Karpas-422 (cell line): ENCODE measurements around the gene POLR2J2. TPM values are rescaled to one million over a fixed set of nuclear protein-coding genes. Genes with fewer than 3 reads are reported as not detected.
"Not testable (repeated sequence)": the region's sequence is repeated elsewhere in the genome, so short reads cannot be mapped to it uniquely, and the experiment has no call there.

ENCODE experiments used
- DNase-seq: peaks from one replicate; pipeline ENCODE4 v3.0.0-alpha.2; 2015
- H2AFZ ChIP-seq: fragments of 200-600 bp; sonication (generic); 2 replicates; pipeline ENCODE4 v1.6.1; 2014; ENCODE audit warnings: antibody characterized with exemption, low read length, mixed read lengths
- H3K27ac ChIP-seq: fragments of 200-600 bp; sonication (generic); 2 replicates; pipeline ENCODE4 v1.5.1; 2014; ENCODE audit warnings: mild to moderate bottlenecking, low read length, moderate library complexity
- H3K27me3 ChIP-seq: fragments of 200-600 bp; sonication (generic); 2 replicates; pipeline ENCODE4 v1.6.1; 2014; ENCODE audit warnings: low read length, mixed read lengths
- H3K36me3 ChIP-seq: fragments of 200-600 bp; sonication (generic); 2 replicates; pipeline ENCODE4 v1.6.1; 2014; ENCODE audit warnings: low read length, mixed read lengths; ENCODE audit not compliant: insufficient read depth
- H3K4me1 ChIP-seq: fragments of 200-600 bp; sonication (generic); 2 replicates; pipeline ENCODE4 v1.6.1; 2014; ENCODE audit warnings: mild to moderate bottlenecking, low read length, mixed read lengths
- H3K4me2 ChIP-seq: fragments of 200-600 bp; sonication (generic); 2 replicates; pipeline ENCODE4 v1.6.1; 2014; ENCODE audit warnings: low read length, low read depth, mild to moderate bottlenecking; ENCODE audit not compliant: poor library complexity, severe bottlenecking
- H3K4me3 ChIP-seq: fragments of 200-600 bp; sonication (generic); 2 replicates; pipeline ENCODE4 v1.5.1; 2014; ENCODE audit warnings: mild to moderate bottlenecking, antibody characterized with exemption, low read length, mixed read lengths
- H3K79me2 ChIP-seq: fragments of 200-600 bp; sonication (generic); 2 replicates; pipeline ENCODE4 v1.6.1; 2014; ENCODE audit warnings: mild to moderate bottlenecking, low read length, mixed read lengths
- H3K9ac ChIP-seq: fragments of 200-600 bp; sonication (generic); 2 replicates; pipeline ENCODE4 v1.6.0; 2014; ENCODE audit warnings: low read length
- H3K9me2 ChIP-seq: fragments of 200-600 bp; sonication (generic), shearing (Covaris generic); replicated peaks from 2 replicates; pipeline ENCODE4 v1.6.0; 2014; ENCODE audit warnings: mild to moderate bottlenecking, low read length, moderate library complexity; ENCODE audit not compliant: insufficient read depth
- H3K9me3 ChIP-seq: fragments of 300-700, 200-600 bp; sonication (generic); 2 replicates; pipeline ENCODE4 v1.6.1; 2014; ENCODE audit warnings: low read length, mixed read lengths
- H4K20me1 ChIP-seq: fragments of 200-600 bp; sonication (generic); 2 replicates; pipeline ENCODE4 v1.6.1; 2014; ENCODE audit warnings: mild to moderate bottlenecking, antibody characterized with exemption, low read length, low read depth; ENCODE audit not compliant: insufficient read depth
- total RNA-seq: library from RNA; depleted of rRNA; stranded (reverse); fragments of >200 nt; shearing (Covaris generic); gene quantifications from 2 replicates; pipeline ENCODE4 v1.2.3, GENCODE V29; 2014; ENCODE audit warnings: low replicate concordance; rRNA removed

Gene POLR2J2
- total RNA-seq: 13.2 and 14.7 TPM in 2 replicates

- H3K9ac ChIP-seq: peak within 1 kb of the TSS; percentile 51
- peak; percentile 91 for DNase-seq
- not testable (repeated sequence) for H3K27ac ChIP-seq
Observed at GRCh38 chr7:102671166-102671955, at the start of gene POLR2J2. POLR2J2 (minus strand) TSS chr7:102671663; CDS start chr7:102671601, 62 bp downstream.

GRCh38 chr7:102718491-102718890, 47.0 kb upstream of the POLR2J2 start:
- not testable (repeated sequence) for H3K4me1 ChIP-seq, H3K9me2 ChIP-seq, H3K79me2 ChIP-seq, DNase-seq, H3K27me3 ChIP-seq, H3K36me3 ChIP-seq, H3K4me2 ChIP-seq, H4K20me1 ChIP-seq, H3K27ac ChIP-seq, H3K9me3 ChIP-seq, H2AFZ ChIP-seq, H3K9ac ChIP-seq, H3K4me3 ChIP-seq

More at GRCh38 chr7:102671166-102671955, at the start of gene POLR2J2:
- H3K4me1 ChIP-seq, H2AFZ ChIP-seq, H3K9me3 ChIP-seq, H3K79me2 ChIP-seq, H3K36me3 ChIP-seq, H4K20me1 ChIP-seq, H3K9me2 ChIP-seq, H3K27me3 ChIP-seq, H3K4me2 ChIP-seq: not testable (repeated sequence)
- peak within 1 kb of the TSS; percentile 58; the same call in 1 of the 2 replicates for H3K4me3 ChIP-seq

- H3K27me3 ChIP-seq, H3K4me2 ChIP-seq, H3K9me3 ChIP-seq, H3K4me1 ChIP-seq, H3K9me2 ChIP-seq, H3K4me3 ChIP-seq, DNase-seq, H3K27ac ChIP-seq, H3K36me3 ChIP-seq, H4K20me1 ChIP-seq, H2AFZ ChIP-seq, H3K79me2 ChIP-seq, H3K9ac ChIP-seq: not testable (repeated sequence)
Observed at GRCh38 chr7:102715718-102716117, 44.3 kb upstream of the POLR2J2 start.

- H3K79me2 ChIP-seq, H3K36me3 ChIP-seq, H3K4me3 ChIP-seq, H3K27ac ChIP-seq, H3K9ac ChIP-seq, H3K4me1 ChIP-seq, DNase-seq, H3K27me3 ChIP-seq, H3K4me2 ChIP-seq, H4K20me1 ChIP-seq, H3K9me2 ChIP-seq, H2AFZ ChIP-seq, H3K9me3 ChIP-seq: not testable (repeated sequence)
Observed at GRCh38 chr7:102714774-102715522, 43.5 kb upstream of the POLR2J2 start.

- not testable (repeated sequence) for H3K9me2 ChIP-seq, H3K27me3 ChIP-seq, H3K9ac ChIP-seq, H4K20me1 ChIP-seq, H3K79me2 ChIP-seq, H3K36me3 ChIP-seq, H3K4me2 ChIP-seq, H3K4me1 ChIP-seq, H3K9me3 ChIP-seq, H2AFZ ChIP-seq, H3K27ac ChIP-seq, H3K4me3 ChIP-seq, DNase-seq
Observed at GRCh38 chr7:102713691-102714080, 42.2 kb upstream of the POLR2J2 start.

- not testable (repeated sequence) for H3K36me3 ChIP-seq, H3K4me1 ChIP-seq, H3K9me3 ChIP-seq, H3K27me3 ChIP-seq, H3K9ac ChIP-seq, DNase-seq, H3K27ac ChIP-seq, H3K4me2 ChIP-seq, H2AFZ ChIP-seq, H3K79me2 ChIP-seq, H3K9me2 ChIP-seq, H4K20me1 ChIP-seq, H3K4me3 ChIP-seq
Observed at GRCh38 chr7:102713011-102713690, 41.7 kb upstream of the POLR2J2 start.

GRCh38 chr7:102698962-102699750, 27.7 kb upstream of the POLR2J2 start:
- not testable (repeated sequence) for H3K9me2 ChIP-seq, H3K9me3 ChIP-seq, H3K27ac ChIP-seq, H4K20me1 ChIP-seq, H3K4me2 ChIP-seq, H3K4me3 ChIP-seq, H3K36me3 ChIP-seq, H3K4me1 ChIP-seq, H3K9ac ChIP-seq, H3K27me3 ChIP-seq, H2AFZ ChIP-seq, H3K79me2 ChIP-seq, DNase-seq
